GM18870 (cell line): ENCODE results near the gene UGT3A1.
A peak's percentile ranks its signal among the peaks of the same experiment; 100 is the strongest.

Experiments
- ATAC-seq: cut with Tn5 transposase; IDR thresholded peaks from one replicate; pipeline ENCODE4 v1.9.1; 2021; ENCODE audit warnings: moderate library complexity; ENCODE audit not compliant: unreplicated experiment

UGT3A1 gene

GRCh38 chr5:35908814-35909213 is 82.4 kb downstream of the UGT3A1 start:
- no peak for ATAC-seq

GRCh38 chr5:35908228-35908627 is 83.0 kb downstream of the UGT3A1 start:
- ATAC-seq, result no peak

- ATAC-seq, result peak; percentile 70
Measured at GRCh38 chr5:35904443-35905132, 86.6 kb downstream of the UGT3A1 start.

GRCh38 chr5:35903631-35904203 is 87.5 kb downstream of the UGT3A1 start:
- ATAC-seq, result no peak

- ATAC-seq, result peak; percentile 61
Measured at GRCh38 chr5:35902046-35902672, 89.0 kb downstream of the UGT3A1 start.
